Stimulated activated CD8-positive, alpha-beta memory T cell treated with anti-CD3 and anti-CD28 coated beads, Interleukin-4, amount 100 ng/mL, for 4 hours (primary cell): Measurements from ENCODE around the gene ADI1.
"Not testable (repeated sequence)": the region's sequence is repeated elsewhere in the genome, so short reads cannot be mapped to it uniquely, and the experiment has no call there.

Source experiments
- DNase-seq, 2 donors: peaks; one replicate each; pipeline ENCODE4 v3.0.0-alpha.2; 2020; ENCODE audit warnings: low read depth in 2 of 2, low spot score in 1 of 2

ADI1 gene

DNA sequence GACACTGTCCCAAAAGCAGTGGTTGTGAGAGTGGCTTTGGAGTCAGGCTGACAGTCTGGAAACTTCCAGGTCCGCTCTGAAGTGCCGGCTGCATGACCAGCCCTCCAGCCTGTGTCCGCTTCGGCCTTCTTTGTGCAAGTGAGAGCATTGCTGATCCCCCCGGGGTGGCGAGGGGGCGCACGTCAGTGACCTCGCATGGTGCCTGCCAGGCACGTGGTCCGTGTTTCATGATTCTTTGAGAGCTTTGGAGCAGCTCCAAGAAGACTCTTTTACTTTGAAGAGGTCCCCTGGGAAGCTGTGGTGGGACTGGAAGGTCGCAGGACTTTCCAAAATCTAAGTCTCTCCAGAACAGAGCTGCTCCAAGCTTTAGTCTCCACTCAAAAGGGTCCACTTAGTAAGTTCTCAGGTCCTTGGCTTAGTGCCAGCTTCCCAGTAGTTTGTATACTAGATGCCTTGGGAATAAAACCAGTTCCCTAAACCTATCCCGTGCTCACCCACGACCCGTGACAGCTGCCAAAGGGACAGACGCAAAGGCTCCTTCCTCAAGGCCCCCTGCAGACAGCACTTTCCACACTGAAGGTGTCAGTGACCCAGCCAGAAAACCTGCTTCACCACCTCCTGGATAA is 68.8 kb downstream of the ADI1 start:
- DNase-seq, result no peak

DNA sequence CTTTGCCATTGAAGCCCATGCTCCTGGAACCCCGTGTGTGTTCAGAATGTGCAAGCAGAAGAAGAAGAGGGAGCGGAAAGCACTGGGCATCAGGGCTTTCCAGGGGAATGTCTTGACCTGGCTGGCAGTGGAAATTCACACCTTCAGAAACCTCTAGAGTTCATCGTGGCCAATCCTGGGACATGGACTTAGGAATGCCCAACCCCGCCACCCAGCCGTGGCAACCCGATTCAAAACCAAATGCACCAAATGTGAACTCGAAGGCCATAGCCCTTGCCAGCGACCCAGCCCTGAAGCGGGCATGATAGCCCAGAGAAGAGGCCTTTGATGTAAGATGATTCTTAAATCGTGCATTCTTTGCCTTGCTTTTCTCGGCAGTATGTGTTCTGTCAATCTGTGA is 69.4 kb downstream of the ADI1 start:
- DNase-seq, result no peak

DNA sequence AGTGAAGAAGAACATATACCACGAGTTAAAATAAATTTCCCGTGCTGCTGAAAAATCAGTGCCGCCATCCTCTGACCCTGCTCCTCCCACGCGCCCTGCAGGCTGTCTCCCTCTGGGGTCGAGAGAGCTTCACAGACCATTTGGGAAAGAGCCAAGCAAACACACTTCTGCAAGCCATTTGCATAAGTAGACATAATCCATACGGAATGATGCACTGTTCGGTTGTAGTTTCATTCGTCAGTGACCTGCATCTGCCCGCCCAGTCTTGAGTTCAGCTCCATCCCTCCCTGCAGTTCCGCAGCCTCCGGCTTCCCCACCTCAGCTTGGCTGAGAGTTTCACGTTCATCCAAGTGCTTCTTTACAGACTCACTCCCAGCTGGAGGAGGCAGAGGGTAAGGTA is 70.2 kb downstream of the ADI1 start:
- no peak for DNase-seq

DNA sequence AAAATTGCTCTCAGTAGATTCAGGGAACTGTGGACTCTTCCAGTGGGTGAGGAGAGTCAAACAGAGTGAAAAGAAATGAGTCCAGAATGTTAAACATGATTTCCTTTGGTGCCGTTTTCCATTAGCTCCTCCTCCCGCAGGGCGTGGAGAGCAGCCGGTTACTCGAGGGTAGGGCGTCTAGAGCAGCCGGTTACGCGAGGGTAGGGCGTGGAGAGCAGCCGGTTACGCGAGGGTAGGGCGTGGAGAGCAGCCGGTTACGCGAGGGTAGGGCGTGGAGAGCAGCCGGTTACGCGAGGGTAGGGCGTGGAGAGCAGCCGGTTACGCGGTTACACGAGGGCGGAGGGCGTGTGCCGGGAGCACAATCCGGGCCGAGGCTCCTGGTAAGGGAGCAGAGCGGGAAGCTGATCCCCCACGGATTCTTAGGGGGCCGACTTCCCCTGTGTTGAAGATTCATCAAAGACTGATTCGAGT is 70.9 kb downstream of the ADI1 start:
- not testable (repeated sequence) for DNase-seq

DNA sequence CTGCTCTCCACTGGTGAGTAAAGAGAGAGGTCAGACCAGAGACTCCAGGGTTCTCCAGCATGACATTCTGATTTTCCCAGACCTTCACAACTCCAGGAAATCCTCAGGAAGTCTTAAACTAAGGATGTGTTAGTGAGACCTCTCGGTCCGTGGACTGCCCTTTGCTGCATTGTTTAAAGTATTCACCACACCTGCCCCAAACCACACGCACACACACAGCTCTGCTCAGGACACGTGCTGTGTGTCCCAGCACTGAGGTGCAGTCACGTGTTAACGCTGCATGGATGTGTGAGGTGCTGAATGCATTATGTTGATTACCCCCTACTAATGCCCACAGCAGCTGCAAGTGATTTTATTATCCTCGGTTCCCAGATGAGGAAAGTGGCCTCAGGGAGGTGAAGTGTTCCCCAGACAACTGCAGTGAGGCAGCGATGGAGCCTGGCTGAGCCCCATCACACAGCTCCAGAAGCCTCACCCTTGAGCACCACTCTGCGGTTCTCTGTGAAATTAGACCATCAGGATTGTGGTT is 71.5 kb downstream of the ADI1 start:
- DNase-seq, result no peak
